GM10266 (cell line): Measurements from ENCODE around the gene PCBP3.
"Not testable (repeated sequence)": the region's sequence is repeated elsewhere in the genome, so short reads cannot be mapped to it uniquely, and the experiment has no call there.

Experiments
- DNase-seq: peaks from one replicate; pipeline ENCODE4 v3.0.0; 2012; ENCODE audit errors: extremely low spot score
- CTCF ChIP-seq: IDR thresholded peaks from 2 replicates; pipeline ENCODE4 v1.5.1; 2012; ENCODE audit warnings: mild to moderate bottlenecking, low read depth; ENCODE audit not compliant: control insufficient read depth, insufficient read depth; ENCODE audit errors: missing control alignments

The PCBP3 gene

GRCh38 chr21:45670731-45671130 is 27.2 kb downstream of the PCBP3 start:
- no peak for TF ChIP-seq CTCF
- no peak for DNase-seq

GRCh38 chr21:45678790-45679189 is 35.3 kb downstream of the PCBP3 start:
- not testable (repeated sequence) for DNase-seq

GRCh38 chr21:45680215-45680614 is 36.7 kb downstream of the PCBP3 start:
- TF ChIP-seq CTCF = no peak
- DNase-seq = no peak

GRCh38 chr21:45695086-45695485 is 51.6 kb downstream of the PCBP3 start:
- no peak for TF ChIP-seq CTCF
- no peak for DNase-seq

- no peak for TF ChIP-seq CTCF
- DNase-seq = no peak
These were observed 55.1 kb downstream of the PCBP3 start for GRCh38 chr21:45698493-45699184.

GRCh38 chr21:45699251-45699942 is 55.9 kb downstream of the PCBP3 start:
- TF ChIP-seq CTCF = no peak
- no peak for DNase-seq

- no peak for DNase-seq
These were observed 56.4 kb downstream of the PCBP3 start for GRCh38 chr21:45699966-45700365.

More at GRCh38 chr21:45699966-45700365, 56.4 kb downstream of the PCBP3 start:
- TF ChIP-seq CTCF = no peak
